HepG2 (cell line): ENCODE results near the gene SMARCD1. TPM values are rescaled to one million over a fixed set of nuclear protein-coding genes. Genes with fewer than 3 reads are reported as not detected.

ENCODE experiments used
- ADNP ChIP-seq: sonication (generic); formaldehyde crosslinking; IDR thresholded peaks from 2 replicates; pipeline ENCODE4 v1.4.0; 2020; ENCODE audit warnings: missing genetic modification reagents
- AHDC1 ChIP-seq: sonication (generic); formaldehyde crosslinking; IDR thresholded peaks from 2 replicates; pipeline ENCODE4 v1.5.1; 2020; ENCODE audit warnings: mild to moderate bottlenecking, missing genetic modification reagents, borderline replicate concordance
- CREM ChIP-seq, 2 experiments: sonication (generic) in 1 of 2; formaldehyde crosslinking in 1 of 2; IDR thresholded peaks; 2 replicates each; pipeline versions ENCODE4 v1.4.0 to v1.6.1; 2016 to 2020; ENCODE audit warnings: antibody characterized with exemption in 1 of 2, mild to moderate bottlenecking in 1 of 2, missing genetic modification reagents in 1 of 2
- GFI1 ChIP-seq: sonication (generic); formaldehyde crosslinking; IDR thresholded peaks from 2 replicates; pipeline ENCODE4 v1.5.0; 2020; ENCODE audit warnings: missing genetic modification reagents, mild to moderate bottlenecking, borderline replicate concordance
- MLLT10 ChIP-seq: sonication (generic); formaldehyde crosslinking; IDR thresholded peaks from 2 replicates; pipeline ENCODE4 v1.4.0; 2020; ENCODE audit warnings: missing genetic modification reagents
- NFE2 ChIP-seq: sonication (generic); formaldehyde crosslinking; IDR thresholded peaks from 2 replicates; pipeline ENCODE4 v1.4.0; 2020; ENCODE audit warnings: missing genetic modification reagents
- NR2C2 ChIP-seq: sonication (generic); formaldehyde crosslinking; IDR thresholded peaks from 2 replicates; pipeline ENCODE4 v1.4.0; 2020; ENCODE audit warnings: missing genetic modification reagents, mild to moderate bottlenecking, moderate library complexity, borderline replicate concordance
- PRDM10 ChIP-seq: sonication (generic); formaldehyde crosslinking; IDR thresholded peaks from 2 replicates; pipeline ENCODE4 v1.4.0; 2020; ENCODE audit warnings: low read depth, missing genetic modification reagents
- RBAK ChIP-seq: sonication (generic); formaldehyde crosslinking; IDR thresholded peaks from 2 replicates; pipeline ENCODE4 v1.5.1; 2020; ENCODE audit warnings: mild to moderate bottlenecking, missing genetic modification reagents
- SNRNP70 ChIP-seq: fragments of 200-400 bp; formaldehyde crosslinking; IDR thresholded peaks from 2 replicates; pipeline ENCODE4 v1.6.1; 2017; ENCODE audit warnings: mild to moderate bottlenecking, low read depth, low read length, moderate library complexity
- TBX2 ChIP-seq: sonication (generic); formaldehyde crosslinking; IDR thresholded peaks from 2 replicates; pipeline ENCODE4 v1.5.0; 2020; ENCODE audit warnings: missing genetic modification reagents, mild to moderate bottlenecking, borderline replicate concordance
- TFDP1 ChIP-seq: IDR thresholded peaks from 2 replicates; pipeline ENCODE4 v1.6.1; 2016; ENCODE audit warnings: missing compliant biosample characterization, missing genetic modification reagents, borderline replicate concordance
- ZC3H13 ChIP-seq: sonication (generic); formaldehyde crosslinking; IDR thresholded peaks from 2 replicates; pipeline ENCODE4 v1.8.1; 2023; ENCODE audit warnings: mild to moderate bottlenecking, missing genetic modification reagents, moderate library complexity
- ZNF33B ChIP-seq: sonication (generic); formaldehyde crosslinking; IDR thresholded peaks from 2 replicates; pipeline ENCODE4 v1.5.1; 2020; ENCODE audit warnings: mild to moderate bottlenecking, missing genetic modification reagents
- ZNF629 ChIP-seq: sonication (generic); formaldehyde crosslinking; conservative IDR thresholded peaks from 2 replicates; pipeline ENCODE4 v1.5.0; 2020; ENCODE audit warnings: missing genetic modification reagents
- ZNF776 ChIP-seq: sonication (generic); formaldehyde crosslinking; IDR thresholded peaks from 2 replicates; pipeline ENCODE4 v1.4.0; 2020; ENCODE audit warnings: mild to moderate bottlenecking, missing genetic modification reagents
- ZNF816 ChIP-seq: sonication (generic); formaldehyde crosslinking; IDR thresholded peaks from 2 replicates; pipeline ENCODE4 v1.8.0; 2022; ENCODE audit warnings: missing genetic modification reagents, mild to moderate bottlenecking, borderline replicate concordance
- ZNF839 ChIP-seq: sonication (generic); formaldehyde crosslinking; IDR thresholded peaks from 2 replicates; pipeline ENCODE4 v1.4.0; 2020; ENCODE audit warnings: missing genetic modification reagents, mild to moderate bottlenecking, borderline replicate concordance
- polyA plus RNA-seq, 8 experiments: library from polyadenylated mRNA; depleted of rRNA in 3 of 8; stranded (reverse) in 7 of 8; unstranded in 1 of 8; fragments of >200 nt; fragmentation: Illumina TruSeq in 4 of 8; extraction: Trizol in 4 of 8; gene quantifications; 2 replicates each; pipeline versions ENCODE4 v1.2.1 to v1.2.3, GENCODE V29; 2011 to 2016; ENCODE audit warnings: low read depth in 4 of 8, missing spikeins in 1 of 8, mixed read lengths in 1 of 8; ENCODE audit not compliant: insufficient read depth in 1 of 8
- total RNA-seq, 5 experiments: library from RNA; depleted of rRNA; stranded (reverse); fragments of >200 nt; fragmentation: Illumina TruSeq; extraction: Trizol; gene quantifications; 2 replicates each; pipeline ENCODE4 v1.2.3, GENCODE V29; 2016; ENCODE audit warnings: low read depth in 1 of 5

Gene SMARCD1
- total and polyA plus RNA-seq, 2 of the 13 experiments (the other 11 are each of a cell fraction or from before 2014, with no cell fraction given) = 51.7 to 54.6 TPM

GRCh38 chr12:50103767-50104321 is 18.7 kb downstream of the SMARCD1 start, which contains the start of gene GPD1 (continued):
- TF ChIP-seq ZNF839 (CRISPR knock-in tag) (no peak), CREM (IDR thresholded peaks at IDR 0.05) (no peak), CREM (CRISPR knock-in tag; IDR thresholded peaks at IDR 0.05) (no peak), SNRNP70 (no peak), NFE2 (CRISPR knock-in tag) (no peak), ADNP (no peak), PRDM10 (CRISPR knock-in tag) (no peak), NR2C2 (CRISPR knock-in tag) (no peak), ZC3H13 (CRISPR knock-in tag) (no peak), AHDC1 (CRISPR knock-in tag) (no peak), ZNF776 (CRISPR knock-in tag) (no peak), TFDP1 (CRISPR knock-in tag) (no peak; the same call in 1 of the 2 replicates), ZNF33B (CRISPR knock-in tag) (no peak), ZNF816 (CRISPR knock-in tag) (no peak), RBAK (CRISPR knock-in tag) (no peak), TBX2 (CRISPR knock-in tag) (no peak), GFI1 (CRISPR knock-in tag) (no peak), MLLT10 (CRISPR knock-in tag) (no peak), ZNF629 (CRISPR knock-in tag) (no peak)
